GM12878 (cell line): ENCODE results near the gene MAFG. TPM values are rescaled to one million over a fixed set of nuclear protein-coding genes. Genes with fewer than 3 reads are reported as not detected.

Source experiments
- ATAC-seq: fragments of 200-7000 bp; cut with Tn5 transposase; 3 replicates; pipeline ENCODE4 v1.9.1; 2020; ENCODE audit warnings: mild to moderate bottlenecking, moderate library complexity
- BruUV-seq: library from RNA; stranded (reverse); fragments of 400-500 nt; replicated peaks from 2 replicates; lab custom pipeline; 2021; lab: Mats Ljungman, UMichigan
- CTCF ChIA-PET: fragments of 300-600 bp; sonication (Branson Sonifier 250); formaldehyde crosslinking; extraction: SDS; loops from one replicate; lab custom pipeline; 2021; ENCODE audit warnings: inconsistent platforms; lab: Yijun Ruan, JAX
- POLR2A ChIA-PET: fragments of 350-600 bp; formaldehyde crosslinking; extraction: SDS; loops from one replicate; lab custom pipeline; 2021; ENCODE audit warnings: inconsistent platforms; lab: Charles Lee
- RAD21 ChIA-PET: fragments of 300-600 bp; sonication (Branson Sonifier 250); formaldehyde crosslinking; loops from one replicate; lab custom pipeline; 2023; ENCODE audit warnings: antibody characterized with exemption; ENCODE audit not compliant: unreplicated experiment; lab: Charles Lee
- SMC1A ChIA-PET: fragments of 300-600 bp; sonication (Branson Sonifier 250); formaldehyde crosslinking; loops from one replicate; lab custom pipeline; 2023; ENCODE audit not compliant: unreplicated experiment, uncharacterized antibody; lab: Charles Lee
- DNase-seq: peaks from one replicate; pipeline ENCODE4 v3.0.0-alpha.2; 2011; ENCODE audit warnings: low read depth, low spot score
- FAIRE-seq: peaks from 3 replicates; lab custom pipeline; 2011; peaks lifted over from hg19 to GRCh38; lab: Jason Lieb, UNC
- H2AFZ ChIP-seq: 2 replicates; pipeline ENCODE4 v1.6.0; 2011; ENCODE audit warnings: low read depth, low read length, control low read depth; ENCODE audit not compliant: control insufficient read depth
- H3K27ac ChIP-seq: 2 replicates; pipeline ENCODE4 v1.5.1; 2011; ENCODE audit warnings: control low read depth; ENCODE audit not compliant: control insufficient read depth, insufficient read depth
- H3K27me3 ChIP-seq, 2 experiments: replicated peaks in 1 of 2; 2 replicates each; pipeline versions ENCODE4 v1.6.0 to v1.6.1; 2011; ENCODE audit warnings: low read length in 1 of 2; ENCODE audit not compliant: control insufficient read depth in 2 of 2, insufficient read depth in 2 of 2
- H3K36me3 ChIP-seq, 2 experiments: 2 replicates each; pipeline ENCODE4 v1.5.1; 2011; ENCODE audit warnings: low read length in 1 of 2; ENCODE audit not compliant: control insufficient read depth in 2 of 2, insufficient read depth in 2 of 2
- H3K4me1 ChIP-seq: 2 replicates; pipeline ENCODE4 v1.6.1; 2011; ENCODE audit warnings: mild to moderate bottlenecking, low read length, moderate library complexity, mixed read lengths; ENCODE audit not compliant: control insufficient read depth, insufficient read depth
- H3K4me2 ChIP-seq: 2 replicates; pipeline ENCODE4 v1.6.0; 2011; ENCODE audit warnings: control low read depth; ENCODE audit not compliant: control insufficient read depth, insufficient read depth
- H3K4me3 ChIP-seq: fragments of 200-600 bp; sonication (generic); 2 replicates; pipeline ENCODE4 v1.5.1; 2016
- H3K79me2 ChIP-seq: 2 replicates; pipeline ENCODE4 v1.6.0; 2011; ENCODE audit warnings: low read length; ENCODE audit not compliant: control insufficient read depth, insufficient read depth
- H3K9ac ChIP-seq: 2 replicates; pipeline ENCODE4 v1.8.0; 2011; ENCODE audit warnings: low read length, control low read depth, mixed read lengths; ENCODE audit not compliant: control insufficient read depth, insufficient read depth
- H3K9me3 ChIP-seq: replicated peaks from 3 replicates; pipeline ENCODE4 v1.5.1; 2011; ENCODE audit warnings: mild to moderate bottlenecking, low read length; ENCODE audit not compliant: control insufficient read depth, insufficient read depth
- H4K20me1 ChIP-seq: 2 replicates; pipeline ENCODE4 v1.6.0; 2011; ENCODE audit not compliant: control insufficient read depth, insufficient read depth
- CBX5 ChIP-seq: sonication (generic); IDR thresholded peaks from 2 replicates; pipeline ENCODE4 v1.6.1; 2016; ENCODE audit warnings: low read depth, moderate library complexity, mild to moderate bottlenecking, inconsistent platforms
- CUX1 ChIP-seq: IDR thresholded peaks from 2 replicates; pipeline ENCODE4 v1.6.1; 2012; ENCODE audit warnings: improper control_type of control experiment, low read depth, low read length; ENCODE audit not compliant: insufficient replicate concordance
- MTA3 ChIP-seq: IDR thresholded peaks from 2 replicates; pipeline ENCODE4 v1.6.1; 2012; ENCODE audit warnings: low read length, inconsistent platforms, borderline replicate concordance
- POLR2AphosphoS5 ChIP-seq: IDR thresholded peaks from 2 replicates; pipeline ENCODE4 v1.6.1; 2011; ENCODE audit warnings: mild to moderate bottlenecking, low read length, inconsistent platforms
- POU2F2 ChIP-seq: IDR thresholded peaks from 3 replicates; pipeline ENCODE4 v1.6.1; 2011; ENCODE audit warnings: low read depth, mild to moderate bottlenecking, low read length, borderline replicate concordance
- RELA ChIP-seq: fragments of 450-650 bp; IDR thresholded peaks from 2 replicates; pipeline ENCODE4 v1.8.0; 2014; ENCODE audit warnings: borderline replicate concordance; ENCODE audit not compliant: partially characterized antibody
- SUPT20H ChIP-seq: IDR thresholded peaks from 2 replicates; pipeline ENCODE4 v1.6.1; 2011; ENCODE audit warnings: low read depth, mild to moderate bottlenecking, low read length, moderate library complexity, borderline replicate concordance; ENCODE audit not compliant: control insufficient read depth
- YY1 ChIP-seq: IDR thresholded peaks from 2 replicates; pipeline ENCODE4 v1.6.1; 2011; ENCODE audit warnings: low read depth, mild to moderate bottlenecking, low read length
- WGBS: methylation state at CpG from one replicate; pipeline ENCODE4 v1.1.6; 2016; ENCODE audit warnings: low lambda C conversion rate; ENCODE audit not compliant: insufficient replicate concordance, insufficient coverage; ENCODE audit errors: missing lambda C conversion rate; 5-methylcytosine and 5-hydroxymethylcytosine counted together
- in situ Hi-C: fragments of 300-500 bp; cut with MboI; formaldehyde crosslinking; loops from 9 replicates; pipeline ENCODE4 v1.14.3; 2018; ENCODE audit warnings: mixed read lengths
- intact Hi-C: fragments of 100-400 bp; cut with micrococcal nuclease; formaldehyde crosslinking; loops from one replicate; pipeline ENCODE4 v1.14.2; 2022; ENCODE audit not compliant: unreplicated experiment
- polyA plus RNA-seq, 11 experiments: library from polyadenylated mRNA; depleted of rRNA in 4 of 11; unstranded in 6 of 11; stranded (reverse) in 5 of 11; fragments of >200 nt; fragmentation: Nextera tagmentation in 4 of 11; fragmentation: Illumina TruSeq in 1 of 11; extraction: Ambion mirVana in 4 of 11; extraction: Trizol in 1 of 11; gene quantifications; 1 replicate in 1 of 11; 2 replicates in 10 of 11; pipeline versions ENCODE4 v1.2.1 to v1.2.3, GENCODE V29; 2011 to 2016; ENCODE audit warnings: inconsistent platforms in 2 of 11, missing spikeins in 2 of 11, low read depth in 1 of 11
- total RNA-seq, 4 experiments: library from RNA; depleted of rRNA in 3 of 4; stranded (reverse); fragments of >200 nt in 3 of 4; fragmentation: Illumina TruSeq in 1 of 4; extraction: Trizol in 1 of 4; gene quantifications; 2 replicates each; pipeline versions ENCODE4 v1.2.1 to v1.2.3, GENCODE V29; 2013 to 2021
- TF ChIP-seq, protein P1 (sequence below): fragments of 450-650 bp; IDR thresholded peaks from 2 replicates; pipeline ENCODE4 v1.6.1; 2017; ENCODE audit warnings: antibody characterized with exemption, mild to moderate bottlenecking, moderate library complexity
- TF ChIP-seq, protein P2 (sequence below): IDR thresholded peaks from 2 replicates; pipeline ENCODE4 v1.6.1; 2012; ENCODE audit warnings: mild to moderate bottlenecking, low read depth, low read length

The MAFG gene
- total and polyA plus RNA-seq, 10 of the 15 experiments (the other 5 are each of a cell fraction or from before 2014, with no cell fraction given): 0.48 to 20.1 (median 7.6) TPM

DNA sequence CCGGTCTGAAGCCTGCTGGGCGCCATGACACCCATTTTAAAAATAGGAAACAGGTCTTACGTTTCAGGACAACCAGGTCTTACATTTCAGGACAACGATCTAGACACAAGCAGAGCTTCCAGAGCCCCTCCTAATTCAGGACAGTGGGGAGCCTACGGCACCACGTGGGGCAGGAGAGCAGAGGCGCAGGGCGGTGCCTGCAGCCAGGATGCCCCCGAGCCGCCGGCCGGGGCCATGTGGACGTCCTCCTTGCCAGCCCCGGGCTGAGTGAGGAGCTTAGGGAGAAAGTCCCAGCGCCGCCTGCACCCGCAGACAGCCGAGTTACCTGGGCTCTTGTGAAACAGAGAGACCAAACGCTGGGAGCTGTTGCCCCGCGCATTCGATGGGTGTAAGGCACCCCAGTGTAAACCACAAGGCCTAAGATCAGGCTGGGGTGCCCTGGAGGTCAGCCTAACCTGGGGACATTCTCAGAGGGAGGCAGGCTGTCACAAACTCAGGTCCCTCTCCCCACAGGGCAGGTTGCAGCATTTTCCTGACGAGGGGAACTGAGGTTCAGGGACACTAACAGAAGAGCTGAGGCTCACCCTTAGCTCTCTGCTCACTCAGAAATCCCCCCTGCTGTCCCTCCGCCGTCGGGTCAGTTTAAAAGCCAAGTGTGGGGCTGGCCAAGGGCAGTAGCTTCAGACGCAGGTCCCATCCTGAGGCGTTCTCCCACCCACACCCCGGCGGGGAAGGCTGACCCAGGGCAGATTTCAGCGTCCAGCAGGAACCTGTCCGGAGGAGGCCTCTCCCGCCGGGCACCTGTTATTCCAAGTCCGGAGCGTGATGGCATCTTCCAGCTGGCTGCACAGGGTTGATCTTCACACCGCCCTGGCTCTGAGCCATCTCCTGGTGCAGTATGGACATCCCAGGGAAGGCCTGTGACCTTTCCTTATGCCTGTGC lies 35.2 kb upstream of the MAFG start:
- Histone ChIP-seq H3K9me3 (no peaks in the 10 kb centered on the region), H3K4me2 (no peak overlapping the region), H3K27ac (no peak overlapping the region), H3K9ac (no peak overlapping the region), H3K4me1 (peaks cover 13% of the 10 kb centered on the region), H3K79me2 (no peaks in the 10 kb centered on the region), H4K20me1 (no peaks in the 10 kb centered on the region), H3K36me3 (no peaks in the 10 kb centered on the region), H3K27me3 (peaks cover 9 to 24% of the 10 kb centered on the region in 2 experiments), H2AFZ (no peak overlapping the region), H3K4me3 (no peak overlapping the region)
- ATAC-seq: no peak
- 79% methylated on average over 36 of the region's 37 CpGs for WGBS
- POLR2A ChIA-PET: interaction anchor here (0.6 kb wide), 1 partner anchor 46 kb away, joined by 3 read pairs; no protein-coding TSS in a partner anchor
- no peak for DNase-seq
- intact Hi-C loops (no loop called here), in situ Hi-C loops (no loop called here)
- RAD21 ChIA-PET: interaction anchor here (2.0 kb wide), 1 partner anchor 57 kb away, joined by 4 read pairs; no protein-coding TSS in a partner anchor
- CTCF ChIA-PET: interaction anchor here (1.5 kb wide), 1 partner anchor 57 kb away, joined by 3 read pairs; no protein-coding TSS in a partner anchor
- BruUV-seq: no TSS peak
- SMC1A ChIA-PET: no interaction called here
- no peak for FAIRE-seq
- no peak for TF ChIP-seq POU2F2
- TF ChIP-seq POLR2AphosphoS5: no peak
- no peak for TF ChIP-seq YY1
- TF ChIP-seq, protein P1, sequence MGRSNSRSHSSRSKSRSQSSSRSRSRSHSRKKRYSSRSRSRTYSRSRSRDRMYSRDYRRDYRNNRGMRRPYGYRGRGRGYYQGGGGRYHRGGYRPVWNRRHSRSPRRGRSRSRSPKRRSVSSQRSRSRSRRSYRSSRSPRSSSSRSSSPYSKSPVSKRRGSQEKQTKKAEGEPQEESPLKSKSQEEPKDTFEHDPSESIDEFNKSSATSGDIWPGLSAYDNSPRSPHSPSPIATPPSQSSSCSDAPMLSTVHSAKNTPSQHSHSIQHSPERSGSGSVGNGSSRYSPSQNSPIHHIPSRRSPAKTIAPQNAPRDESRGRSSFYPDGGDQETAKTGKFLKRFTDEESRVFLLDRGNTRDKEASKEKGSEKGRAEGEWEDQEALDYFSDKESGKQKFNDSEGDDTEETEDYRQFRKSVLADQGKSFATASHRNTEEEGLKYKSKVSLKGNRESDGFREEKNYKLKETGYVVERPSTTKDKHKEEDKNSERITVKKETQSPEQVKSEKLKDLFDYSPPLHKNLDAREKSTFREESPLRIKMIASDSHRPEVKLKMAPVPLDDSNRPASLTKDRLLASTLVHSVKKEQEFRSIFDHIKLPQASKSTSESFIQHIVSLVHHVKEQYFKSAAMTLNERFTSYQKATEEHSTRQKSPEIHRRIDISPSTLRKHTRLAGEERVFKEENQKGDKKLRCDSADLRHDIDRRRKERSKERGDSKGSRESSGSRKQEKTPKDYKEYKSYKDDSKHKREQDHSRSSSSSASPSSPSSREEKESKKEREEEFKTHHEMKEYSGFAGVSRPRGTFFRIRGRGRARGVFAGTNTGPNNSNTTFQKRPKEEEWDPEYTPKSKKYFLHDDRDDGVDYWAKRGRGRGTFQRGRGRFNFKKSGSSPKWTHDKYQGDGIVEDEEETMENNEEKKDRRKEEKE: no peak
- no peak for TF ChIP-seq CBX5
- TF ChIP-seq SUPT20H: no peak
- TF ChIP-seq MTA3: no peak
- TF ChIP-seq, protein P2, sequence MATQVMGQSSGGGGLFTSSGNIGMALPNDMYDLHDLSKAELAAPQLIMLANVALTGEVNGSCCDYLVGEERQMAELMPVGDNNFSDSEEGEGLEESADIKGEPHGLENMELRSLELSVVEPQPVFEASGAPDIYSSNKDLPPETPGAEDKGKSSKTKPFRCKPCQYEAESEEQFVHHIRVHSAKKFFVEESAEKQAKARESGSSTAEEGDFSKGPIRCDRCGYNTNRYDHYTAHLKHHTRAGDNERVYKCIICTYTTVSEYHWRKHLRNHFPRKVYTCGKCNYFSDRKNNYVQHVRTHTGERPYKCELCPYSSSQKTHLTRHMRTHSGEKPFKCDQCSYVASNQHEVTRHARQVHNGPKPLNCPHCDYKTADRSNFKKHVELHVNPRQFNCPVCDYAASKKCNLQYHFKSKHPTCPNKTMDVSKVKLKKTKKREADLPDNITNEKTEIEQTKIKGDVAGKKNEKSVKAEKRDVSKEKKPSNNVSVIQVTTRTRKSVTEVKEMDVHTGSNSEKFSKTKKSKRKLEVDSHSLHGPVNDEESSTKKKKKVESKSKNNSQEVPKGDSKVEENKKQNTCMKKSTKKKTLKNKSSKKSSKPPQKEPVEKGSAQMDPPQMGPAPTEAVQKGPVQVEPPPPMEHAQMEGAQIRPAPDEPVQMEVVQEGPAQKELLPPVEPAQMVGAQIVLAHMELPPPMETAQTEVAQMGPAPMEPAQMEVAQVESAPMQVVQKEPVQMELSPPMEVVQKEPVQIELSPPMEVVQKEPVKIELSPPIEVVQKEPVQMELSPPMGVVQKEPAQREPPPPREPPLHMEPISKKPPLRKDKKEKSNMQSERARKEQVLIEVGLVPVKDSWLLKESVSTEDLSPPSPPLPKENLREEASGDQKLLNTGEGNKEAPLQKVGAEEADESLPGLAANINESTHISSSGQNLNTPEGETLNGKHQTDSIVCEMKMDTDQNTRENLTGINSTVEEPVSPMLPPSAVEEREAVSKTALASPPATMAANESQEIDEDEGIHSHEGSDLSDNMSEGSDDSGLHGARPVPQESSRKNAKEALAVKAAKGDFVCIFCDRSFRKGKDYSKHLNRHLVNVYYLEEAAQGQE: no peak
- TF ChIP-seq CUX1: no peak
- no peak for TF ChIP-seq RELA
